Panc1 (cell line): ENCODE results near the gene SLCO2A1.

Source experiments
- CTCF ChIP-seq: fragments of 450-650 bp; IDR thresholded peaks from 2 replicates; pipeline ENCODE4 v1.5.1; 2017; ENCODE audit warnings: mild to moderate bottlenecking
- POLR2AphosphoS5 ChIP-seq: IDR thresholded peaks from 2 replicates; pipeline ENCODE4 v1.6.1; 2012; ENCODE audit warnings: mild to moderate bottlenecking, low read depth, low read length, moderate library complexity

GRCh38 chr3:133998691-133999241 lies 31.0 kb downstream of the SLCO2A1 start:
- TF ChIP-seq CTCF (no peak), POLR2AphosphoS5 (no peak)
